DND-41 (cell line): ENCODE measurements around the gene IL4I1.

ENCODE experiments used
- ATAC-seq: fragments of 200-7000 bp; cut with Tn5 transposase; 3 replicates; pipeline ENCODE4 v1.9.1; 2021; ENCODE audit warnings: low read depth; ENCODE audit not compliant: insufficient read depth
- DNase-seq: peaks from one replicate; pipeline ENCODE4 v3.0.0-alpha.2; 2020
- H2AFZ ChIP-seq: 2 replicates; pipeline ENCODE4 v1.6.0; 2012; ENCODE audit warnings: low read depth, low read length
- H3K27ac ChIP-seq: 2 replicates; pipeline ENCODE4 v1.5.1; 2012; ENCODE audit warnings: low read length, inconsistent platforms
- H3K27me3 ChIP-seq: fragments of 200-600 bp; sonication (generic); 2 replicates; pipeline ENCODE4 v1.6.0; 2012; ENCODE audit warnings: low read length, mild to moderate bottlenecking, inconsistent platforms; ENCODE audit not compliant: insufficient read depth, poor library complexity
- H3K36me3 ChIP-seq: 2 replicates; pipeline ENCODE4 v1.5.1; 2012; ENCODE audit warnings: low read length, inconsistent platforms; ENCODE audit not compliant: insufficient read depth
- H3K4me1 ChIP-seq: 2 replicates; pipeline ENCODE4 v1.5.1; 2012; ENCODE audit warnings: mild to moderate bottlenecking, low read length; ENCODE audit not compliant: insufficient read depth
- H3K4me2 ChIP-seq: 2 replicates; pipeline ENCODE4 v1.6.0; 2012; ENCODE audit warnings: mild to moderate bottlenecking, moderate library complexity, low read length, inconsistent platforms; ENCODE audit not compliant: insufficient read depth
- H3K4me3 ChIP-seq, 2 experiments: fragments of 200-600 bp in 1 of 2; shearing (Covaris generic) in 1 of 2; 2 replicates each; pipeline ENCODE4 v1.5.1; 2012 to 2016; ENCODE audit warnings: inconsistent platforms in 2 of 2, low read length in 2 of 2, mild to moderate bottlenecking in 2 of 2, low read depth in 1 of 2, moderate library complexity in 1 of 2
- H3K79me2 ChIP-seq: 2 replicates; pipeline ENCODE4 v1.6.0; 2012; ENCODE audit warnings: low read length, inconsistent platforms; ENCODE audit not compliant: insufficient read depth
- H3K9ac ChIP-seq: 2 replicates; pipeline ENCODE4 v1.6.0; 2012; ENCODE audit warnings: low read depth, mild to moderate bottlenecking, inconsistent platforms, low read length, moderate library complexity
- H3K9me3 ChIP-seq: 2 replicates; pipeline ENCODE4 v1.5.1; 2012; ENCODE audit warnings: low read length, moderate library complexity, mild to moderate bottlenecking, inconsistent platforms; ENCODE audit not compliant: insufficient read depth, severe bottlenecking
- H4K20me1 ChIP-seq: 2 replicates; pipeline ENCODE4 v1.6.0; 2012; ENCODE audit warnings: low read length; ENCODE audit not compliant: insufficient read depth
- EZH2 ChIP-seq: IDR thresholded peaks from 3 replicates; pipeline ENCODE4 v1.6.1; 2012; ENCODE audit warnings: borderline replicate concordance, low read depth, mild to moderate bottlenecking, moderate library complexity, low read length, inconsistent platforms; ENCODE audit not compliant: severe bottlenecking
- TF ChIP-seq, protein P1 (sequence below): IDR thresholded peaks from 2 replicates; pipeline ENCODE4 v1.5.1; 2012; ENCODE audit warnings: borderline replicate concordance, low read length, moderate library complexity, mild to moderate bottlenecking; ENCODE audit not compliant: poor library complexity, severe bottlenecking; ENCODE audit errors: extremely low read depth

Gene IL4I1

GRCh38 chr19:49906879-49907564 is 10.3 kb upstream of the IL4I1 start:
- peaks cover 56% of the 10 kb centered on the region for H3K36me3 ChIP-seq
- no peak for ATAC-seq
- no peaks in the 10 kb centered on the region for H3K27me3 ChIP-seq
- peaks cover 60% of the 10 kb centered on the region for H4K20me1 ChIP-seq
- DNase-seq = no peak
- H3K9ac ChIP-seq = no peak overlapping the region
- peaks cover 4% of the 10 kb centered on the region; the same call in 1 of the 2 replicates for H3K4me1 ChIP-seq
- H3K4me3 ChIP-seq = no peak overlapping the region
- no peak overlapping the region for H3K4me2 ChIP-seq
- H3K9me3 ChIP-seq = no peaks in the 10 kb centered on the region
- H3K27ac ChIP-seq = no peak overlapping the region
- no peak for TF ChIP-seq EZH2
- TF ChIP-seq, protein P1, sequence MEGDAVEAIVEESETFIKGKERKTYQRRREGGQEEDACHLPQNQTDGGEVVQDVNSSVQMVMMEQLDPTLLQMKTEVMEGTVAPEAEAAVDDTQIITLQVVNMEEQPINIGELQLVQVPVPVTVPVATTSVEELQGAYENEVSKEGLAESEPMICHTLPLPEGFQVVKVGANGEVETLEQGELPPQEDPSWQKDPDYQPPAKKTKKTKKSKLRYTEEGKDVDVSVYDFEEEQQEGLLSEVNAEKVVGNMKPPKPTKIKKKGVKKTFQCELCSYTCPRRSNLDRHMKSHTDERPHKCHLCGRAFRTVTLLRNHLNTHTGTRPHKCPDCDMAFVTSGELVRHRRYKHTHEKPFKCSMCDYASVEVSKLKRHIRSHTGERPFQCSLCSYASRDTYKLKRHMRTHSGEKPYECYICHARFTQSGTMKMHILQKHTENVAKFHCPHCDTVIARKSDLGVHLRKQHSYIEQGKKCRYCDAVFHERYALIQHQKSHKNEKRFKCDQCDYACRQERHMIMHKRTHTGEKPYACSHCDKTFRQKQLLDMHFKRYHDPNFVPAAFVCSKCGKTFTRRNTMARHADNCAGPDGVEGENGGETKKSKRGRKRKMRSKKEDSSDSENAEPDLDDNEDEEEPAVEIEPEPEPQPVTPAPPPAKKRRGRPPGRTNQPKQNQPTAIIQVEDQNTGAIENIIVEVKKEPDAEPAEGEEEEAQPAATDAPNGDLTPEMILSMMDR = no peak
- no peak overlapping the region for H2AFZ ChIP-seq
- H3K79me2 ChIP-seq = peaks cover 39% of the 10 kb centered on the region

DNA sequence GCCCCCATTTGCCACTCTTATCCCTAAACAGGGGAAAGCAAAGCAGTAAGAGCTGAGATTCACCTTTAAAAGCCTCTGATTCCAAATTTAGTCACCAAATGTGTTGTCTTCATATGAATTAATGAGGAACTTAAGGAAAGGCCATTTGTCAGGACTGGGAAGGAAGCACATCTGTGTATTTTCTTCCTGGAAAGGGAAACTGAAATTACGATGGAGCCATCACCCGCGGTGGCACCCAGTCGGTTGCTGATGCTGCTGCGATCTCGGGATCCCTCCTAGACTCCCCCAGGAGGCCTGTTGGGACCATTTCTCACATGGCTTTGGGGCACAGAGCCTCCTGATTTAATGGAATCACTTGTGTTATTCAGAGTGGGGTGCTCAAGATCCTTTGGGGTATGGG is 7.4 kb upstream of the IL4I1 start:
- Histone ChIP-seq H3K79me2 (peaks cover 11% of the 10 kb centered on the region; the same call in 1 of the 2 replicates), H2AFZ (no peak overlapping the region), H3K9ac (no peak overlapping the region), H3K27ac (no peak overlapping the region), H4K20me1 (peaks cover 35% of the 10 kb centered on the region), H3K36me3 (peaks cover 29% of the 10 kb centered on the region), H3K4me2 (no peak overlapping the region), H3K4me3 (no peak overlapping the region), H3K4me1 (peaks cover 4% of the 10 kb centered on the region; the same call in 1 of the 2 replicates), H3K9me3 (no peaks in the 10 kb centered on the region), H3K27me3 (no peaks in the 10 kb centered on the region)
- ATAC-seq (no peak), DNase-seq (no peak)
- TF ChIP-seq EZH2 = no peak
- TF ChIP-seq, protein P1 = no peak

GRCh38 chr19:49895566-49896297 is 955 bp downstream of the IL4I1 start:
- no peak overlapping the region for H3K4me2 ChIP-seq
- H3K27me3 ChIP-seq = no peaks in the 10 kb centered on the region
- H3K27ac ChIP-seq = no peak overlapping the region
- no peaks in the 10 kb centered on the region for H3K79me2 ChIP-seq
- H3K9ac ChIP-seq = no peak overlapping the region
- no peak overlapping the region for H3K4me3 ChIP-seq
- peaks cover 7% of the 10 kb centered on the region; the same call in 1 of the 2 replicates for H3K4me1 ChIP-seq
- H2AFZ ChIP-seq = no peak overlapping the region
- ATAC-seq = no peak
- H3K36me3 ChIP-seq = no peaks in the 10 kb centered on the region
- no peaks in the 10 kb centered on the region for H4K20me1 ChIP-seq
- H3K9me3 ChIP-seq = no peaks in the 10 kb centered on the region
- DNase-seq = no peak
- TF ChIP-seq EZH2 = no peak
- TF ChIP-seq, protein P1 = no peak
